Measurements from ENCODE around the gene ZNF235.

The ZNF235 gene

GRCh38 chr19:44277331-44277730 is 27.5 kb downstream of the ZNF235 start:
- Mint-ChIP-seq H3K4me1 (no peaks in the 10 kb centered on the region), H3K27ac (no peak overlapping the region), H3K9me3 (peaks cover 87% of the 10 kb centered on the region), H3K27me3 (ENCODE audit: low read depth, poor library complexity) (no peaks in the 10 kb centered on the region), H3K36me3 (ENCODE audit: low read depth) (peaks cover 94% of the 10 kb centered on the region), H3K4me3 (no peak overlapping the region)
- TF ChIP-seq CTCF (IDR thresholded peaks at IDR 0.05): no peak
- no peak for DNase-seq

DNA sequence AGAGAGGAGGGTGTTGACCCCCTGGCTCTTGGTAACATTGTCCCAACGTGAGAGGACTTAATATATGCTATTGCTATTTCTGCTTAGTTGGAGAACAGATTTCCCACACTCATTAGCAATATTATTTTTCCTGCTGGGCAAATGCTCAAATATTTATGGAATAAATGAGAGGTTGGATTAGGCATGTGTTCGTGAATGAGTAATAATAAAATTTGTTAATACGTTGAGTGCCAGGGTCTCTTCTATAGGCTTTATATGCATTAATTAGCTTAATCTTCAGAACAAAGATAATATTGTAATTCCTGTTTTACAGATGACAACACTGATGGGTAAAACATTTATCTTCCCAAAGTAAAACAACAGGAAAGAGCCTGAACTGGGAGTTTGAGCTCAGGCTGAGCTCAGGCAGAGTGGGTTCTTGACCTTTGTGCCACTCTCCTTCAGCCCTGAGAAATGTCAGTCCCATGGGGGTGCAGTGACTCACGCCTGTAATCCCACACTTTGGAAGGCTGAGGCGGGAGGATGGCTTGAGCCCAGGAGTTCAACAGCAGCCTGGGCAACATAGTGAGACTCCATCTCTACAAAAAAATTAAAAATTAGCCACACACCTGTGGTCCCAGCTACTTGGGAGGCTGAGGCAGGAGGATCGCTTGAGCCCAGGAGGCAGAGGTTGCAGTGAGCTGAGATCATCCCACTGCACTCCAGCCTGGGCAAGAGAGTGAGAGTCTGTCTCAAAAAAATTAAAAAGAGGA is 44.0 kb downstream of the ZNF235 start:
- H3K4me1 Mint-ChIP-seq: peaks cover 10% of the 10 kb centered on the region
- no peak for DNase-seq
- no peak for TF ChIP-seq CTCF (IDR thresholded peaks at IDR 0.05)

GRCh38 chr19:44260343-44260681 is 44.5 kb downstream of the ZNF235 start:
- peaks cover 7% of the 10 kb centered on the region for H3K27me3 Mint-ChIP-seq (ENCODE audit: low read depth, poor library complexity)
- H3K36me3 Mint-ChIP-seq (ENCODE audit: low read depth): peaks cover 44% of the 10 kb centered on the region
- no peak overlapping the region for H3K27ac Mint-ChIP-seq
- no peak for DNase-seq
- H3K4me3 Mint-ChIP-seq: peak overlapping the region; percentile 89
- TF ChIP-seq CTCF (IDR thresholded peaks at IDR 0.05): no peak
- peaks cover 10% of the 10 kb centered on the region for H3K4me1 Mint-ChIP-seq
- H3K9me3 Mint-ChIP-seq: peaks cover 53% of the 10 kb centered on the region

More for the DNA sequence above, 44.0 kb downstream of the ZNF235 start:
- peak overlapping the region; percentile 89 for H3K4me3 Mint-ChIP-seq
- peaks cover 49% of the 10 kb centered on the region for H3K9me3 Mint-ChIP-seq
- H3K36me3 Mint-ChIP-seq (ENCODE audit: low read depth): peaks cover 44% of the 10 kb centered on the region
- no peak overlapping the region for H3K27ac Mint-ChIP-seq
- H3K27me3 Mint-ChIP-seq (ENCODE audit: low read depth, poor library complexity): peaks cover 7% of the 10 kb centered on the region

DNA sequence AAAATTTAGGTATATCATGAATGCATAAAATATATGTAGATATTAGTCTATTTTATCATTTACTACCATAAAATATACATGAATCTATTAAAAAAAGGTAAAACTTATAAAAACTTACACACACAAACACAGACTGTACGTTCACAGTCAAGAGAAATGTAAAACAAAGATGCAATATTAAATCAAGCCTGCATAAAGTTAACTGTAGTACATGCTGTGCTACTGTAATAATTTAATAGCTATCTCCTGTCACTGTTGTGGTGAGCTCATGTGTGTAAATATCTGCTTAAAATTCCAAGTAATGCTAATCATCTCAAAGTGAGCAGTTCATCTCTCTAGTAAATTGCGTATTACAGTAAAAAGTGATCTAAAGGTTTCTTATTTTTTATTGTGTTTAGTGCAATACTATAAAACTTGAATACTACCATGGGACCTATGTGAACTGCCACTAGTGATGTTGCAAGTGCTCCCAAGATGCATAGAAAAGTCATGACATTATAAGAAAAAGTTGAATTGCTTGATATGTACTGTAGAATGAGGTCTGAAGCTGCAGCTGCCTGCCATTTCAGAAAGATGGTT is 45.9 kb downstream of the ZNF235 start:
- DNase-seq: no peak
- Mint-ChIP-seq H3K4me3 (peak overlapping the region; percentile 89), H3K9me3 (peaks cover 64% of the 10 kb centered on the region), H3K27ac (no peak overlapping the region), H3K4me1 (peaks cover 10% of the 10 kb centered on the region), H3K27me3 (ENCODE audit: low read depth, poor library complexity) (peaks cover 7% of the 10 kb centered on the region), H3K36me3 (ENCODE audit: low read depth) (peaks cover 53% of the 10 kb centered on the region)
- TF ChIP-seq CTCF (IDR thresholded peaks at IDR 0.05): no peak

DNA sequence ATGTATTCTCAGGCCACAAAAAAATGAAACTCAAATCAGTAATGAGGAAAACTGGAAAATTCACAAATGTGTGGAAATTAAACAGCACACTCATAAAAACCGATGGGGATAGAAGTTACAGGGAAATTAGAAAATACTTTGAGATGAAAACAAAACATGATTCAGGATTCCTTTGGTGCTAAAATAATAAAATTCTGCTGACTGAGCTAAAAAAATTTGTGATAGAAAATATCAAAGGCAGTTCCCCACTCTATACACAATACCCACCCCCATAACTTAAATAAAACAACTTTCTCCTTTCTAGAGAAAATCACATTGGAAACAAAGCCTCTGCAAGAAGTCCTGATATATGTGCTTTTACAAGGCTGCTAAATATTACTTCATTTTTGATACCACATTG is 46.7 kb downstream of the ZNF235 start:
- peaks cover 61% of the 10 kb centered on the region for H3K36me3 Mint-ChIP-seq (ENCODE audit: low read depth)
- no peak for TF ChIP-seq CTCF (IDR thresholded peaks at IDR 0.05)
- peaks cover 7% of the 10 kb centered on the region for H3K27me3 Mint-ChIP-seq (ENCODE audit: low read depth, poor library complexity)
- H3K27ac Mint-ChIP-seq: no peak overlapping the region
- no peak overlapping the region for H3K4me3 Mint-ChIP-seq
- H3K9me3 Mint-ChIP-seq: peaks cover 72% of the 10 kb centered on the region
- no peak for DNase-seq
- H3K4me1 Mint-ChIP-seq: peaks cover 10% of the 10 kb centered on the region

All from nephron progenitor cell (in vitro differentiated cells).